ENCODE measurements around the gene HLA-G. TPM values are rescaled to one million over a fixed set of nuclear protein-coding genes. Genes with fewer than 3 reads are reported as not detected.

Gene HLA-G
- total RNA-seq, 4 donors from 2014 or later: not detected

- peaks cover 0 to 8% (median 0%) of the 10 kb centered on the region in 4 donors for H3K4me1 ChIP-seq
- H3K27ac ChIP-seq: no peak overlapping the region
- no peak overlapping the region for H3K4me3 ChIP-seq
- peak; percentile 60 to 77 for DNase-seq (ENCODE audit: low spot score in 2 of 2)
- peaks cover 0 to 82% of the 10 kb centered on the region in 2 donors for H3K27me3 ChIP-seq
- WGBS, 2 donors: 4 to 8% methylated on average over 13 of the region's 14 CpGs
- no peaks in the 10 kb centered on the region for H3K36me3 ChIP-seq
- TF ChIP-seq EP300 (IDR thresholded peaks at IDR 0.05): no peak
- peak; percentile 74 to 94 (median 88) for TF ChIP-seq CTCF (IDR thresholded peaks at IDR 0.05)
- peaks cover 0 to 5% (median 0%) of the 10 kb centered on the region in 4 donors for H3K9me3 ChIP-seq
These were observed 20.4 kb downstream of the HLA-G start for GRCh38 chr6:29847871-29848630.

GRCh38 chr6:29850011-29850553, 22.5 kb downstream of the HLA-G start:
- H3K9me3 ChIP-seq: no peaks in the 10 kb centered on the region
- no peaks in the 10 kb centered on the region for H3K36me3 ChIP-seq
- WGBS, 2 donors: 8 to 17% methylated on average over 32 to 38 of the region's 38 CpGs
- peaks cover 0 to 8% (median 0%) of the 10 kb centered on the region in 4 donors for H3K4me1 ChIP-seq
- DNase-seq (ENCODE audit: low spot score in 2 of 2): peak in 1 of 2 donors; percentile 21
- H3K4me3 ChIP-seq: peak overlapping the region in 1 of 4 donors; percentile 23
- peaks cover 0 to 66% of the 10 kb centered on the region in 2 donors for H3K27me3 ChIP-seq
- no peak for TF ChIP-seq CTCF (IDR thresholded peaks at IDR 0.05)
- no peak for TF ChIP-seq EP300 (IDR thresholded peaks at IDR 0.05)
- no peak overlapping the region for H3K27ac ChIP-seq

GRCh38 chr6:29851190-29851589, 23.6 kb downstream of the HLA-G start:
- TF ChIP-seq POLR2A (IDR thresholded peaks at IDR 0.05): no peak
- no peak for TF ChIP-seq EP300 (IDR thresholded peaks at IDR 0.05)
- no peak for TF ChIP-seq CTCF (IDR thresholded peaks at IDR 0.05)
- Histone ChIP-seq H3K27ac (no peak overlapping the region), H3K4me1 (peaks cover 0 to 8% (median 0%) of the 10 kb centered on the region in 4 donors), H3K27me3 (peaks cover 0 to 55% of the 10 kb centered on the region in 2 donors), H3K36me3 (no peaks in the 10 kb centered on the region), H3K9me3 (no peaks in the 10 kb centered on the region), H3K4me3 (no peak overlapping the region)
- WGBS, 2 donors: 67 to 78% methylated on average over 3 of the region's 3 CpGs
- DNase-seq (ENCODE audit: low spot score in 2 of 2): no peak

- no peaks in the 10 kb centered on the region for H3K9me3 ChIP-seq
- H3K27ac ChIP-seq: no peak overlapping the region
- DNase-seq (ENCODE audit: low spot score in 2 of 2): no peak
- H3K36me3 ChIP-seq: no peaks in the 10 kb centered on the region
- H3K4me3 ChIP-seq: no peak overlapping the region
- H3K4me1 ChIP-seq: peaks cover 0 to 8% (median 0%) of the 10 kb centered on the region in 4 donors
- WGBS, 2 donors: 59 to 60% methylated on average over 2 of the region's 2 CpGs
- peaks cover 0 to 41% of the 10 kb centered on the region in 2 donors for H3K27me3 ChIP-seq
- no peak for TF ChIP-seq CTCF (IDR thresholded peaks at IDR 0.05)
- TF ChIP-seq POLR2A (IDR thresholded peaks at IDR 0.05): no peak
- TF ChIP-seq EP300 (IDR thresholded peaks at IDR 0.05): no peak
These were observed 25.6 kb downstream of the HLA-G start for GRCh38 chr6:29853245-29853644.

- Histone ChIP-seq H3K4me3 (no peak overlapping the region), H3K27me3 (peaks cover 0 to 20% of the 10 kb centered on the region in 2 donors), H3K4me1 (no peaks in the 10 kb centered on the region), H3K36me3 (no peaks in the 10 kb centered on the region), H3K9me3 (no peaks in the 10 kb centered on the region), H3K27ac (no peak overlapping the region)
- no peak for DNase-seq (ENCODE audit: low spot score in 2 of 2)
- TF ChIP-seq EP300 (IDR thresholded peaks at IDR 0.05) (no peak), POLR2A (IDR thresholded peaks at IDR 0.05) (no peak), CTCF (IDR thresholded peaks at IDR 0.05) (no peak)
- WGBS, 2 donors: 77 to 87% methylated on average over 1 of the region's 1 CpG
These were observed 30.4 kb downstream of the HLA-G start for GRCh38 chr6:29858006-29858405.

Measured in tibial nerve (tissue), 4 donors.